Measurements from ENCODE around the gene NRROS.

DNA sequence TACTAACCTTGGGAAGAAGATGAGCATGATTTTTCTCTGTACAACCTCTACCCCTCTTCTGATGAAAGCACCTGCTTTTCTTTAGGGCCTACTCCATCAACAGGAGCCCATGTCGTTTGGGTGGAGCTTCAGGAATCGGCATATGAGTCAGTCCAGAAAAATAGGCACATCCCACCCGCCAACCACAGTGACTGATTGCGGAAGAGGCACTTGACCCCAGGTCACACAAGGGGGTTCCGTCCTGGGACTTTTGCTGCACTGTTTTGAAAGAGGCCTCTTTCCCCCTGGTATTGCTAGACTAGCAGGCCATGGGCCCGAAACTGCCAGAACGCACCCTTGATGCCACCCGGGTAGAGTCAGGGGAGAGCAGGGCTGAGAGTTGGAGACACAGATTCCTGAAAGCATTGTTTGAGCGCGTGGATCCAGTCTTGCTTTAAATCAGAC, 19.3 kb upstream of the NRROS start:
- TF ChIP-seq, protein P1, sequence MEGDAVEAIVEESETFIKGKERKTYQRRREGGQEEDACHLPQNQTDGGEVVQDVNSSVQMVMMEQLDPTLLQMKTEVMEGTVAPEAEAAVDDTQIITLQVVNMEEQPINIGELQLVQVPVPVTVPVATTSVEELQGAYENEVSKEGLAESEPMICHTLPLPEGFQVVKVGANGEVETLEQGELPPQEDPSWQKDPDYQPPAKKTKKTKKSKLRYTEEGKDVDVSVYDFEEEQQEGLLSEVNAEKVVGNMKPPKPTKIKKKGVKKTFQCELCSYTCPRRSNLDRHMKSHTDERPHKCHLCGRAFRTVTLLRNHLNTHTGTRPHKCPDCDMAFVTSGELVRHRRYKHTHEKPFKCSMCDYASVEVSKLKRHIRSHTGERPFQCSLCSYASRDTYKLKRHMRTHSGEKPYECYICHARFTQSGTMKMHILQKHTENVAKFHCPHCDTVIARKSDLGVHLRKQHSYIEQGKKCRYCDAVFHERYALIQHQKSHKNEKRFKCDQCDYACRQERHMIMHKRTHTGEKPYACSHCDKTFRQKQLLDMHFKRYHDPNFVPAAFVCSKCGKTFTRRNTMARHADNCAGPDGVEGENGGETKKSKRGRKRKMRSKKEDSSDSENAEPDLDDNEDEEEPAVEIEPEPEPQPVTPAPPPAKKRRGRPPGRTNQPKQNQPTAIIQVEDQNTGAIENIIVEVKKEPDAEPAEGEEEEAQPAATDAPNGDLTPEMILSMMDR (IDR thresholded peaks at IDR 0.05; ENCODE audit: low read length): no peak
- TF ChIP-seq EZH2 (optimal IDR thresholded peaks at IDR 0.05; ENCODE audit: low read depth, low read length) (no peak), EZH2phosphoT487 (IDR thresholded peaks at IDR 0.05; ENCODE audit: low read length) (no peak)

Data from MM.1S (cell line).